Keratinocyte (primary cell): ENCODE measurements around the gene SH2D5. TPM values are rescaled to one million over a fixed set of nuclear protein-coding genes. Genes with fewer than 3 reads are reported as not detected.

Source experiments
- DNase-seq: peaks from one replicate; pipeline ENCODE4 v3.0.0-alpha.2; 2011; ENCODE audit warnings: low read depth, missing footprints, low spot score
- FAIRE-seq: peaks from 2 replicates; lab custom pipeline; 2011; peaks lifted over from hg19 to GRCh38; lab: Jason Lieb, UNC
- H2AFZ ChIP-seq: 2 replicates; pipeline ENCODE4 v1.6.0; 2012; ENCODE audit warnings: low read length, control low read depth, inconsistent platforms; ENCODE audit not compliant: control insufficient read depth
- H3K27ac ChIP-seq: 2 replicates; pipeline ENCODE4 v1.5.1; 2011; ENCODE audit warnings: low read length; ENCODE audit not compliant: control insufficient read depth, insufficient read depth
- H3K27me3 ChIP-seq: 3 replicates; pipeline ENCODE4 v1.6.0; 2011; ENCODE audit warnings: low read length; ENCODE audit not compliant: control insufficient read depth, insufficient read depth; ENCODE audit errors: extremely low read depth
- H3K36me3 ChIP-seq, 2 experiments: 2 replicates in 1 of 2; 3 replicates in 1 of 2; pipeline ENCODE4 v1.5.1; 2011; ENCODE audit warnings: low read length in 2 of 2, mild to moderate bottlenecking in 1 of 2; ENCODE audit not compliant: control insufficient read depth in 2 of 2, insufficient read depth in 2 of 2; ENCODE audit errors: extremely low read depth in 1 of 2
- H3K4me1 ChIP-seq: 3 replicates; pipeline ENCODE4 v1.5.1; 2011; ENCODE audit warnings: low read length; ENCODE audit not compliant: control insufficient read depth, insufficient read depth; ENCODE audit errors: extremely low read depth
- H3K4me2 ChIP-seq: 3 replicates; pipeline ENCODE4 v1.6.0; 2011; ENCODE audit warnings: low read depth, low read length; ENCODE audit not compliant: control insufficient read depth, insufficient read depth; ENCODE audit errors: extremely low read depth
- H3K4me3 ChIP-seq, 3 experiments: fragments of 200-600 bp in 1 of 3; sonication (generic) in 1 of 3; 2 replicates in 2 of 3; 3 replicates in 1 of 3; pipeline ENCODE4 v1.5.1; 2011 to 2016; ENCODE audit warnings: low read length in 3 of 3, mild to moderate bottlenecking in 3 of 3, control low read depth in 2 of 3, inconsistent platforms in 1 of 3, low read depth in 1 of 3, mixed read lengths in 1 of 3, mixed run types in 1 of 3, moderate library complexity in 1 of 3; ENCODE audit not compliant: control insufficient read depth in 2 of 3, insufficient read depth in 2 of 3; ENCODE audit errors: extremely low read depth in 1 of 3
- H3K79me2 ChIP-seq: 2 replicates; pipeline ENCODE4 v1.6.0; 2012; ENCODE audit warnings: low read length; ENCODE audit not compliant: control insufficient read depth, insufficient read depth
- H3K9ac ChIP-seq: 3 replicates; pipeline ENCODE4 v1.6.0; 2011; ENCODE audit warnings: low read length; ENCODE audit not compliant: control insufficient read depth, insufficient read depth; ENCODE audit errors: extremely low read depth
- H3K9me1 ChIP-seq: 3 replicates; pipeline ENCODE4 v1.6.0; 2011; ENCODE audit warnings: low read length; ENCODE audit not compliant: control insufficient read depth, insufficient read depth; ENCODE audit errors: extremely low read depth
- H3K9me3 ChIP-seq: 2 replicates; pipeline ENCODE4 v1.5.1; 2012; ENCODE audit warnings: low read depth, low read length; ENCODE audit not compliant: control insufficient read depth
- H4K20me1 ChIP-seq: 3 replicates; pipeline ENCODE4 v1.6.0; 2011; ENCODE audit warnings: low read length; ENCODE audit not compliant: control insufficient read depth, insufficient read depth; ENCODE audit errors: extremely low read depth
- EZH2 ChIP-seq: IDR thresholded peaks from one replicate; pipeline ENCODE4 v1.6.1; 2012; ENCODE audit warnings: inconsistent platforms, mild to moderate bottlenecking, low read length, moderate library complexity
- dilution Hi-C: fragments of 300-500 bp; cut with MboI; formaldehyde crosslinking; loops from one replicate; pipeline ENCODE4 v1.7.0; 2020; ENCODE audit warnings: low sequenced_read_pairs; ENCODE audit not compliant: extremely low pct_ligation_motif_present
- polyA plus RNA-seq, 5 experiments: library from polyadenylated mRNA; depleted of rRNA in 3 of 5; stranded (reverse) in 3 of 5; stranded (forward) in 1 of 5; unstranded in 1 of 5; fragments of >200 nt; gene quantifications; 1 replicate in 1 of 5; 2 replicates in 3 of 5; 3 replicates in 1 of 5; pipeline versions ENCODE4 v1.2.1 to v1.2.3, GENCODE V29; 2011 to 2012; ENCODE audit warnings: missing spikeins in 2 of 5, low read depth in 1 of 5, low replicate concordance in 1 of 5
- TF ChIP-seq, protein P1 (sequence below), 3 experiments: IDR thresholded peaks in 1 of 3; conservative IDR thresholded peaks in 1 of 3; optimal IDR thresholded peaks in 1 of 3; 2 replicates in 2 of 3; 3 replicates in 1 of 3; pipeline versions ENCODE3 to v1.5.1; 2011; ENCODE audit warnings: low read length in 3 of 3, mild to moderate bottlenecking in 3 of 3, moderate library complexity in 2 of 3, control low read depth in 1 of 3, inconsistent platforms in 1 of 3; ENCODE audit not compliant: insufficient read depth in 2 of 3; ENCODE audit errors: extremely low read depth in 1 of 3

The SH2D5 gene
- polyA plus RNA-seq, 1 donor (not counting 4 experiments of a cell fraction or from before 2014, with no cell fraction given), result 60.8 TPM

DNA sequence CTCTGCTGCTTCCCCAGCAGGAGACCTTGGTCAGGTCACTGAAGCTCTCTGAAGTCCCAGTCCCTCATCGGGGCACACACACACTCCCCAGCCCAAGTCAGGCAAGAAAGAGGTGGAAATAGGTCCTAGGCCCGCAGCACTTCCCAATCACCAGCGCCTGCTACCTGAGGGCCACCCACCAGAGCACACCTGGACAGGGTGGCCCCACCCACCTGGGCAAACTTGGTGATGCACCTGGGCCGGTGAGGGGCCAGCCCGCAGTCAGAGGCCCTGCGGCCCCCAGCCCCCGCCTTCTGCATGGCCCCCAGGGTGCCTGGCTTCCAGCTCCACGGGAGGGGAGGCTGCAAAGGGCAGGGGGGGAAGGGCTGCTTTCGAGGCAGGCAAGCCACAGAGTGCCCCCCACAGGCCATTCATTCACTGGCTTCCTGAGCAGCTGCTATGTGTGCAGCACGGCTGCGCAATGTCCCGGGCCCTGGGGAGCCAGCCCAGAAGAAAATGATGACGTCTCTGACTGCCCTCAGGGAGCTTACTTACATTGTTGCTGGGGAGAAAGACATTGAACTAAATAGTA, 4.7 kb downstream of the SH2D5 start:
- H3K27ac ChIP-seq, result no peak overlapping the region
- H3K36me3 ChIP-seq, result peaks cover 30 to 62% of the 10 kb centered on the region in 2 experiments
- no peaks in the 10 kb centered on the region for H3K27me3 ChIP-seq
- no peak overlapping the region for H3K9ac ChIP-seq
- no peak overlapping the region for H2AFZ ChIP-seq
- peaks cover 56% of the 10 kb centered on the region for H3K4me1 ChIP-seq
- peaks cover 6% of the 10 kb centered on the region for H3K9me1 ChIP-seq
- H3K4me2 ChIP-seq, result no peak overlapping the region
- no peak overlapping the region for H3K4me3 ChIP-seq
- TF ChIP-seq, protein P1, sequence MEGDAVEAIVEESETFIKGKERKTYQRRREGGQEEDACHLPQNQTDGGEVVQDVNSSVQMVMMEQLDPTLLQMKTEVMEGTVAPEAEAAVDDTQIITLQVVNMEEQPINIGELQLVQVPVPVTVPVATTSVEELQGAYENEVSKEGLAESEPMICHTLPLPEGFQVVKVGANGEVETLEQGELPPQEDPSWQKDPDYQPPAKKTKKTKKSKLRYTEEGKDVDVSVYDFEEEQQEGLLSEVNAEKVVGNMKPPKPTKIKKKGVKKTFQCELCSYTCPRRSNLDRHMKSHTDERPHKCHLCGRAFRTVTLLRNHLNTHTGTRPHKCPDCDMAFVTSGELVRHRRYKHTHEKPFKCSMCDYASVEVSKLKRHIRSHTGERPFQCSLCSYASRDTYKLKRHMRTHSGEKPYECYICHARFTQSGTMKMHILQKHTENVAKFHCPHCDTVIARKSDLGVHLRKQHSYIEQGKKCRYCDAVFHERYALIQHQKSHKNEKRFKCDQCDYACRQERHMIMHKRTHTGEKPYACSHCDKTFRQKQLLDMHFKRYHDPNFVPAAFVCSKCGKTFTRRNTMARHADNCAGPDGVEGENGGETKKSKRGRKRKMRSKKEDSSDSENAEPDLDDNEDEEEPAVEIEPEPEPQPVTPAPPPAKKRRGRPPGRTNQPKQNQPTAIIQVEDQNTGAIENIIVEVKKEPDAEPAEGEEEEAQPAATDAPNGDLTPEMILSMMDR (optimal IDR thresholded peaks at IDR 0.05 in 1 of 3, IDR thresholded peaks at IDR 0.05 in 1 of 3, conservative IDR thresholded peaks at IDR 0.05 in 1 of 3; ENCODE audit: extremely low read depth in 1 of 3, insufficient read depth in 2 of 3, low read length in 3 of 3), result peak in 1 of 3 experiments; percentile 18
- TF ChIP-seq EZH2, result no peak
- H3K9me3 ChIP-seq, result peaks cover 2% of the 10 kb centered on the region
- no peak for FAIRE-seq
- DNase-seq, result no peak
- peaks cover 69% of the 10 kb centered on the region for H3K79me2 ChIP-seq
- dilution Hi-C loops, result no loop called here
- peaks cover 5% of the 10 kb centered on the region for H4K20me1 ChIP-seq

DNA sequence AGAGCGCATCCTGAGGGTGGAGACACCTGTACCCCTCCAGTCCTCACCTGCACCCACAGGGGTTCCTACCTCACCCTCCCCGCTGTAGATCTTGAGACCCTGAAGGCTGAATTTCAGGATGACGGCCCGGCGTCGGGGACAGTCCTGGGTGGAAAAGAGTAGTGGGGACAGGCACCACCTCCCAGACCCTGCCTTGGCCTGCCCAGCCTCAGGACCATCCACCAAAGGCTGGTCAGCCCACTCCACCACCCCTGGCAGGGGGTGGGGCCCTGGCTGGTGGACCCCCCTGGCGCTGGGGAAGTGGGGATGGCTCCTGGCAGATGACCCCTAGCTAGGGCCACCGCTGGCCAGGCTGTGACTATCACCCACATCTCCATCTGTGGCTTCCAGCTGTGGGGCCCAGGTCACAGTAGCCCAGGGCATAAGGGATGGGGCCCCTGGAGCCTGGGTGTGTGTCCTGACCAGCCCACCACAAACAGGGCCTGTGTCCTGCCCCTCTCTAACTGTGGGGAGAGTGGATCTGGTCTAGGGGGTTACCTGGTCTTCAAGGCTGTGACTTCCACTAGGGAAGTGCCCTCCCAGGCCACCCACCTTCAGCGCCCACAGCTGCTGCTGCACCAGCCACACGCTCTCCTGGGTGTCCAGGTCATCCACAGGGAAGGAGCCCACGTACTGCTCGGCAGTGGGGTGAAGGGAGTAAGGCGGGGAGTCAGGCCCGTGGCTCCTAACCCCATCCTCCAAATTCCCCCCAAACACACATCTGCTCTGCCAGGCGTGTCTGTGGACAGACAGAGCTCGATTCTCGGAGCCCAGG, 5.4 kb downstream of the SH2D5 start:
- Histone ChIP-seq H3K4me2 (no peak overlapping the region), H3K9ac (no peak overlapping the region), H3K79me2 (peaks cover 69% of the 10 kb centered on the region), H3K4me1 (peaks cover 56% of the 10 kb centered on the region), H3K27ac (no peak overlapping the region), H3K4me3 (no peak overlapping the region), H3K36me3 (peaks cover 37 to 69% of the 10 kb centered on the region in 2 experiments), H2AFZ (no peak overlapping the region), H4K20me1 (peaks cover 5% of the 10 kb centered on the region), H3K9me1 (peaks cover 7% of the 10 kb centered on the region), H3K27me3 (no peaks in the 10 kb centered on the region), H3K9me3 (peaks cover 2% of the 10 kb centered on the region)
- DNase-seq (no peak), FAIRE-seq (no peak)
- dilution Hi-C loops, result no loop called here
- no peak for TF ChIP-seq EZH2
- TF ChIP-seq, protein P1 (optimal IDR thresholded peaks at IDR 0.05 in 1 of 3, IDR thresholded peaks at IDR 0.05 in 1 of 3, conservative IDR thresholded peaks at IDR 0.05 in 1 of 3; ENCODE audit: extremely low read depth in 1 of 3, insufficient read depth in 2 of 3, low read length in 3 of 3), result no peak
